ENCODE data around the gene CEACAM21. TPM values are rescaled to one million over a fixed set of nuclear protein-coding genes. Genes with fewer than 3 reads are reported as not detected.

CEACAM21 gene
- total and polyA plus RNA-seq, 2 donors from 2014 or later, result 1.2 to 5.6 TPM

DNA sequence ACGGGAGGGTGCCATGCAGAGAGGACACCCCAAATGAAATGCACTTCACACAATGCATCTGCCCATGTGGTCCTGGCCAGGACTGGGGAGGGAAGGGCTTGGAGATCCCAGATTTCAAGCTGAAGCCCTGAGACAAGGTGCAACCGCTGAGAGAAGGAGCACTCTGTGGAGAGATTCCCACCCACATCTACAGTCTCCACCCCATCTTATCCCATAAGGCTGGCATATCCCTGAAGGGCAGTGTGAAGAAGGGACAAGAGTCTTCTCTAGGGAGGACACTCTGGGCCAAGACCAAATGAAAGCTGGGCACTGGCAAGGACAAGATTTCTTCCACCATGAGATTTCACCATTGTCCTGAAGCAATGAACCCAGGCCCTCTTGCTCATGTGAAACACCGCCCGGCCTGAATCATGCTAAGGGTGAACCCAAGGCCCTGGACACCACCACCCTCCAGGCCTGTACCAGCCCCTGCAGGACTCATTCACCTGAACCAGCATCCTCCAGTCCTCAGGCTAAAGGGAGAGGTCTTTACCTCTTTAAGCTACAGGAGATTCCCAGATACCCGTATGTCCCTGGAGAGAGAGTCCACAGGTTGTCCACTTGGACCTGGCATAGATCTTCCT, 30.4 kb downstream of the CEACAM21 start:
- FAIRE-seq, result no peak

DNA sequence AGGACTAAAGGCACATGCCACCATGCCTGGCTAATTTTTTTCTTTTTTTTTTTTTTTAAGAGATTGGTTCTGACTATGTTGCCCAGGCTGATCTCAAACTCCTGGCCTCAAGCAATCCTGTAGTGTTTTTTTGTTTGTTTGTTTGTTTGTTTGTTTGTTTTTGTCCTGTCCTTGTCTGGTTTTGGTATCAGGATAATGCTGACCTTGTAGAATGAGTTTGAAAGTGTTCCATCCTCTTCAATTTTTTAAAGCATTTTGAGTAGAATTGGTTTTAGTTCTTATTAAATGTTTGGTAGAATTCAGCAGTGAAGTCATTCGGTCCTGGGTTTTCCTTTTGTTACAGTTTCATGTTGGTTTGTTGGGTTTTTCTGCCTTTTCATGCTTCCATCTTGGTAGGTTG, 31.7 kb downstream of the CEACAM21 start:
- Histone ChIP-seq H3K4me3 (ENCODE audit: low read length in 3 of 3) (no peak overlapping the region), H3K36me3 (ENCODE audit: control insufficient read depth in 2 of 3, insufficient read depth in 3 of 3, low read length in 3 of 3) (no peaks in the 10 kb centered on the region), H3K27me3 (ENCODE audit: control insufficient read depth, insufficient read depth, low read length) (no peaks in the 10 kb centered on the region), H3K27ac (ENCODE audit: low read depth in 2 of 2, low read length in 2 of 2) (no peak overlapping the region), H3K9me3 (ENCODE audit: control insufficient read depth in 2 of 3, insufficient read depth in 1 of 3, low read length in 3 of 3) (no peaks in the 10 kb centered on the region), H3K9ac (ENCODE audit: low read length in 3 of 3) (no peak overlapping the region), H3K4me1 (ENCODE audit: control insufficient read depth in 2 of 3, insufficient read depth in 2 of 3, low read depth in 1 of 3, low read length in 3 of 3) (no peaks in the 10 kb centered on the region)
- intact Hi-C loops (cut with DNase I), result no loop called here
- no peak for FAIRE-seq
- TF ChIP-seq, protein P1, sequence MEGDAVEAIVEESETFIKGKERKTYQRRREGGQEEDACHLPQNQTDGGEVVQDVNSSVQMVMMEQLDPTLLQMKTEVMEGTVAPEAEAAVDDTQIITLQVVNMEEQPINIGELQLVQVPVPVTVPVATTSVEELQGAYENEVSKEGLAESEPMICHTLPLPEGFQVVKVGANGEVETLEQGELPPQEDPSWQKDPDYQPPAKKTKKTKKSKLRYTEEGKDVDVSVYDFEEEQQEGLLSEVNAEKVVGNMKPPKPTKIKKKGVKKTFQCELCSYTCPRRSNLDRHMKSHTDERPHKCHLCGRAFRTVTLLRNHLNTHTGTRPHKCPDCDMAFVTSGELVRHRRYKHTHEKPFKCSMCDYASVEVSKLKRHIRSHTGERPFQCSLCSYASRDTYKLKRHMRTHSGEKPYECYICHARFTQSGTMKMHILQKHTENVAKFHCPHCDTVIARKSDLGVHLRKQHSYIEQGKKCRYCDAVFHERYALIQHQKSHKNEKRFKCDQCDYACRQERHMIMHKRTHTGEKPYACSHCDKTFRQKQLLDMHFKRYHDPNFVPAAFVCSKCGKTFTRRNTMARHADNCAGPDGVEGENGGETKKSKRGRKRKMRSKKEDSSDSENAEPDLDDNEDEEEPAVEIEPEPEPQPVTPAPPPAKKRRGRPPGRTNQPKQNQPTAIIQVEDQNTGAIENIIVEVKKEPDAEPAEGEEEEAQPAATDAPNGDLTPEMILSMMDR (IDR thresholded peaks at IDR 0.05; ENCODE audit: borderline replicate concordance, extremely low read depth, insufficient read depth), result no peak
- no peak for DNase-seq

More for the DNA sequence above, 30.4 kb downstream of the CEACAM21 start:
- Histone ChIP-seq H3K36me3 (ENCODE audit: control insufficient read depth in 2 of 3, insufficient read depth in 3 of 3, low read length in 3 of 3) (no peaks in the 10 kb centered on the region), H3K4me1 (ENCODE audit: control insufficient read depth in 2 of 3, insufficient read depth in 2 of 3, low read depth in 1 of 3, low read length in 3 of 3) (no peaks in the 10 kb centered on the region), H3K27me3 (ENCODE audit: control insufficient read depth, insufficient read depth, low read length) (no peaks in the 10 kb centered on the region), H3K27ac (ENCODE audit: low read depth in 2 of 2, low read length in 2 of 2) (no peak overlapping the region), H3K9me3 (ENCODE audit: control insufficient read depth in 2 of 3, insufficient read depth in 1 of 3, low read length in 3 of 3) (no peaks in the 10 kb centered on the region), H3K4me3 (ENCODE audit: low read length in 3 of 3) (no peak overlapping the region), H3K9ac (ENCODE audit: low read length in 3 of 3) (no peak overlapping the region)
- TF ChIP-seq, protein P1 (IDR thresholded peaks at IDR 0.05; ENCODE audit: borderline replicate concordance, extremely low read depth, insufficient read depth), result no peak
- intact Hi-C loops (cut with DNase I), result no loop called here
- DNase-seq, result no peak

DNA sequence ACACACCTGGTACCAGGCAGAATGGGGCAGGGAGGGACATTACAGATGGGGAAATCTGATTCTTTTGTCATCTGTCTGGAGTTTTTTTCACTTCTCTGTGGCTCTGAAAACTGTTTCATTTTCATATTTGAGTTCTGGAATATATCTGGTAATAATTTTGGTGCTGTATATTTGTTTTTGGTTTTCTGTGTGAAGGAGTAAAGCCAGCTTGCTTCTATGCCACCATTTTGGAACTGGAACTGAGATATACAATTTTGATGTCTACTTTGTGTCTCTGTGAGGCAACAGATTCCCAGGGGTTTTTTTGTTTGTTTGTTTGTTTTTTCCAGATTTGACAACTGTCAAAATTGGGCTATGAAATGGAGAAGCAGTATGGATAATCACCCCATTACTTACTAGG, 34.8 kb downstream of the CEACAM21 start:
- Histone ChIP-seq H3K36me3 (ENCODE audit: control insufficient read depth in 2 of 3, insufficient read depth in 3 of 3, low read length in 3 of 3) (no peaks in the 10 kb centered on the region), H3K4me3 (ENCODE audit: low read length in 3 of 3) (no peak overlapping the region), H3K4me1 (ENCODE audit: control insufficient read depth in 2 of 3, insufficient read depth in 2 of 3, low read depth in 1 of 3, low read length in 3 of 3) (no peaks in the 10 kb centered on the region), H3K9me3 (ENCODE audit: control insufficient read depth in 2 of 3, insufficient read depth in 1 of 3, low read length in 3 of 3) (no peaks in the 10 kb centered on the region), H3K9ac (ENCODE audit: low read length in 3 of 3) (no peak overlapping the region), H3K27me3 (ENCODE audit: control insufficient read depth, insufficient read depth, low read length) (no peaks in the 10 kb centered on the region), H3K27ac (ENCODE audit: low read depth in 2 of 2, low read length in 2 of 2) (no peak overlapping the region)
- intact Hi-C loops (cut with DNase I), result no loop called here
- FAIRE-seq, result no peak
- TF ChIP-seq, protein P1 (IDR thresholded peaks at IDR 0.05; ENCODE audit: borderline replicate concordance, extremely low read depth, insufficient read depth), result no peak
- no peak for DNase-seq

DNA sequence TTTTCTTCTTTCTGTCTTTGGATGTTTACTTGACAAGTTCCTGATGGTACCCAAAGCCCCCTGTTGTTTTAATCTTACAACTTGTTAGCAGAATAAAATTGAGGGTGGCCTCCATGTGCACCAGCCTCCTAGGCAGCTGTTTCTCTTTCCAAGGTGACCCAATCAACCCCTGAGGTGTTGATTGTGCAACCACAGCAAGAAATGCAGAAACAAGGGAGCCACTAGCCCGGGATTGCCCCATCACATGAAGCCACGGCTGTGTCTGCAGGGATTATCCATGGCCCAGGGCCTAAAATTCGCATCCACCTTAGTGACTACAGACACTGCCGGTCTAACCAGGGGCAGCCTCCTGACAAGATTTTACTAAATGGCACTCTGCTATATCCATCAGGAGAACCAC, 36.5 kb downstream of the CEACAM21 start:
- intact Hi-C loops (cut with DNase I), result no loop called here
- no peaks in the 10 kb centered on the region for H3K36me3 ChIP-seq (ENCODE audit: control insufficient read depth in 2 of 3, insufficient read depth in 3 of 3, low read length in 3 of 3)
- no peaks in the 10 kb centered on the region for H3K4me1 ChIP-seq (ENCODE audit: control insufficient read depth in 2 of 3, insufficient read depth in 2 of 3, low read depth in 1 of 3, low read length in 3 of 3)
- no peak overlapping the region for H3K27ac ChIP-seq (ENCODE audit: low read depth in 2 of 2, low read length in 2 of 2)
- H3K4me3 ChIP-seq (ENCODE audit: low read length in 3 of 3), result no peak overlapping the region
- DNase-seq, result no peak
- TF ChIP-seq, protein P1 (IDR thresholded peaks at IDR 0.05; ENCODE audit: borderline replicate concordance, extremely low read depth, insufficient read depth), result no peak
- FAIRE-seq, result no peak
- H3K27me3 ChIP-seq (ENCODE audit: control insufficient read depth, insufficient read depth, low read length), result no peaks in the 10 kb centered on the region
- H3K9me3 ChIP-seq (ENCODE audit: control insufficient read depth in 2 of 3, insufficient read depth in 1 of 3, low read length in 3 of 3), result no peaks in the 10 kb centered on the region
- no peak overlapping the region for H3K9ac ChIP-seq (ENCODE audit: low read length in 3 of 3)

Data from kidney (tissue), 14 donors.